Small intestine (tissue), 4 donors: Measurements from ENCODE around the gene S1PR1. TPM values are rescaled to one million over a fixed set of nuclear protein-coding genes. Genes with fewer than 3 reads are reported as not detected.

ENCODE experiments used
- polyA plus RNA-seq, 4 donors: library from polyadenylated mRNA; stranded (reverse) in 3 of 4; unstranded in 1 of 4; fragments of 200-250 nt in 3 of 4; fragments of 120-200 nt in 1 of 4; gene quantifications; one replicate each; pipeline versions ENCODE4 v1.2.1 to v1.2.3, GENCODE V29; 2013
- donor health status: healthy with polysubstance abuse.
- donor health status: Bipolar disorder and iron deficiency.
- donor health status: healthy.

The S1PR1 gene
- polyA plus RNA-seq, 4 donors: 0.45 to 42.4 (median 4.6) TPM

Other genes starting within 250 kb of the S1PR1 start
- gene DPH5, start 211.2 kb upstream of the S1PR1 start, polyA plus RNA-seq: 10 to 100 TPM; 16.8 to 34.8 (median 24.1) TPM